Stimulated activated CD4-positive, alpha-beta T cell treated with anti-CD3 and anti-CD28 coated beads, Interleukin-12 subunit alpha, Interleukin-12 subunit beta, amount 100 ng/mL, for 48 hours (primary cell): ENCODE measurements around the gene UCN3.
"Not testable (repeated sequence)": the region's sequence is repeated elsewhere in the genome, so short reads cannot be mapped to it uniquely, and the experiment has no call there.

Experiments used
- DNase-seq, 3 donors: peaks; one replicate each; pipeline ENCODE4 v3.0.0-alpha.2; 2020; ENCODE audit warnings: low read depth in 2 of 3, low spot score in 1 of 3

Gene UCN3

DNA sequence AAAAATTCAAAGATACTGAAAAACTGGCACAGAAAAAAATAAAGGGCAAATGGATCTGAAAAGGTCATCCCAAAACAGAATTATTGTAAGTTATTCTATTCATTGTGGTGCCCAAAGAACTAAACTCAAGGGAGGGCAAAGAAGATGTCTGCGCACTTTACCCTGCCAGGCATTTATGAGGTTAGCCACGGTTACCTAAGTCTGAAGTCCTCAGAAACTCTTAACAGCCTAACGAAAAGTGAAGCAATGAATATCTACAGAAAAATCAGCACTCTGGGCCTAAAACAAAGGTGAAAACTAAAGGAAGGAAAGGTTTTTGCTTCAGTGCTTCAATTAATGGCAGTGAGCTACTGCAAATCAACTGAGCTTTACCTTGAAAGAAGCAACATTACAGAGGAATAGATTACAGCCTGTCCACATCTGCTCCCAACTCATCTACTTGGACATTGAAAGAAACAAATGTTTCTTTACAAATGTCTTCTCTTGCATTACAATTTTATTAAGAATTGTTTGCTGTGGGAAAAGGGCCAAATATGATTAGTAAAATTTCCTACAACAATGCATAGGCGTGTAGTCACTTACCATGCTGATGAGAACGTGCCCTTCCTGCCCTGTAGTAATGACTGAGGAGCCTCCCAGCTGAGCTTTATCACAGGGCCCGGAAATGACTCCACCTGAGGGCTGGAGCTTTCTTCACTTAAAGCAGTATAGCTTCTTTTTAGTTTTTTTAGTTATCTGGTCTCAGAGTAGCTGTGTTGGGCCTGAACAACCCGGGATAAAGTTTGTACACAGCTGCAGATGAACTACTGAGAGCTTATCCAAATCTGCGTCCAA is 39.7 kb downstream of the UCN3 start, which contains the start of gene TUBAL3:
TSS of gene TUBAL3 (minus strand) at position 621 of the 834 bp plus-strand sequence. CDS start at position 585, 36 bp downstream.
- no peak for DNase-seq

GRCh38 chr10:5406918-5407317 is 42.2 kb downstream of the UCN3 start:
- no peak for DNase-seq

DNA sequence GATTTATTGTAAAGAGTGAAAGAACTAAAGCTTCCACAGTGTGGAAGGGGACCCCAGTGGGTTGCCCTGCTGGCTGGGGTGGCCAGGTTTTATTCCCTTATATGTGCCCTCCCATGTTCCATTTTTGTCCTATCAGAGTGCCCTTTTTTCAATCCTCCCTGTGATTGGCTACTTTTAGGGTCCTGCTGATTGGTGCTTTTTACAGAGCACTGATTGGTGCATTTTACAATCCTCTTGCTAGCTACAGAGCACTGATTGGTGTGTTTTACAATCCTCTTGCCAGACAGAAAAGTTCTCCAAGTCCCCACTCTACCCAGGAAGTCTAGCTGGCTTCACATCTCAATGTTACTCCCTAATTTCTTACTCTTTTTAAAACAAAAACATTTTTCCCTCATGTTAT is 46.0 kb downstream of the UCN3 start:
- not testable (repeated sequence) for DNase-seq

DNA sequence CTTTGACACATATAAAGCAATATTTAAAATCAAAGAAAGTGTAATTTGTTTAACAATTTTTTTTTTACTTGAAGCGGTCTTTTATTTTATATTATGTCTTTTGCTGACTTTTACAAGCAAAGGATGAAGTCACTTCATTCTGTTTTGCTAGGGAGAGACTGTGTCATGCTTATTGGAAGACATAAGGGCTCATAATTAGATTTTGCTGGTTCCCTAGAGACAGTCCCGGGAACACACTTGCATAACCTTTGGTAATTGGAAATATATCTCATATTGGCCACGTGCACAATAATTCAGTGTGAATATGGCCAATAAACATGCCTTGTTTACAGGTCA is 47.1 kb downstream of the UCN3 start:
- DNase-seq = no peak

- peak; percentile 55 to 68 (median 64) for DNase-seq
Observed at GRCh38 chr10:5412277-5412941, 47.6 kb downstream of the UCN3 start, which contains the start of gene NET1. Gene NET1, plus strand, starts transcription at chr10:5412557. Its CDS starts 136 bp downstream, at chr10:5412693.

DNA sequence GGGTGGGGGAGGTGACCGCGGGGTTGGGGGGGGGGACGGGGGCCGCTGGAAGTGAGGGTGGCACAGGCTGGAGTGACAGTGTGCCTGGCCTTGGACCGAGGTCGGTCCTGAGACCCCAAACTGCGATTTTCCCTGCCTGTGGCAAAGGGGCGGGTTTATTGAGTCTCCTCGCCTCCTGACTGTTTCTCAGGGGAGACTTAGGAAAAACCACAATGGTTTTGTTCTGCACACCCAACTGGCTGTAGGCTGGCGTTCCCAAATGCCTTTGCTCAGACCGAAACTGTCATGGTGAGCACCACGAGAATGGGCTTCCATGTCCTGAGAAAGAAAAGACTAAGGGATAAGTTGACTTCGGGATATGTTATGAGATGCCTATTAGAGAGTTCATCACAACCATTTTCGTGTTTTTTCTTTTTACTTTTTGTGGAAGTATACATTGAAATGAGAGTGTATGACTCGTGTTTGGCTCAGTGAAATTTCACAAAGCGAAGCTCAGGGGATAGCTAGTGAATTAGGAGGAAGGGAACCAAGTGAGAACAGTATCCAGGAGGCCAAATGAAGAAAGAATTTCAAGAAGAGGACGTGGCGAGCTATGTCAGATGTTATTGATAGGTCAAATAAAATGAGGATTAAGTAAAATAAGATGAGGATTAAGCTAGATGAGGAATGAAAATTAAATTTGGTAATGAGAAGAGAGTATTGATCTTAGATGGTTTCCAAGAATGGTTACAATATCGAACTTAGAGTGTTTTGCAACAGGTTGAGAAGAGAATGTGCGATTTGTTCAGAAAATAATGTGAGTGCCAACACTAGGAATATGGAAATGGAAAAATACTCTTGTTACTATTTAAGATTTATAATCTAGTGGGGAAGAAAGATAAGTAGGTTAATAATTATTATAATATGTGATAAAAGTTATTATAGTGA is 48.5 kb downstream of the UCN3 start:
- no peak for DNase-seq

- no peak for DNase-seq
Observed at GRCh38 chr10:5416981-5417380, 52.2 kb downstream of the UCN3 start.

- no peak for DNase-seq
Observed at GRCh38 chr10:5418584-5418983, 53.8 kb downstream of the UCN3 start.

DNA sequence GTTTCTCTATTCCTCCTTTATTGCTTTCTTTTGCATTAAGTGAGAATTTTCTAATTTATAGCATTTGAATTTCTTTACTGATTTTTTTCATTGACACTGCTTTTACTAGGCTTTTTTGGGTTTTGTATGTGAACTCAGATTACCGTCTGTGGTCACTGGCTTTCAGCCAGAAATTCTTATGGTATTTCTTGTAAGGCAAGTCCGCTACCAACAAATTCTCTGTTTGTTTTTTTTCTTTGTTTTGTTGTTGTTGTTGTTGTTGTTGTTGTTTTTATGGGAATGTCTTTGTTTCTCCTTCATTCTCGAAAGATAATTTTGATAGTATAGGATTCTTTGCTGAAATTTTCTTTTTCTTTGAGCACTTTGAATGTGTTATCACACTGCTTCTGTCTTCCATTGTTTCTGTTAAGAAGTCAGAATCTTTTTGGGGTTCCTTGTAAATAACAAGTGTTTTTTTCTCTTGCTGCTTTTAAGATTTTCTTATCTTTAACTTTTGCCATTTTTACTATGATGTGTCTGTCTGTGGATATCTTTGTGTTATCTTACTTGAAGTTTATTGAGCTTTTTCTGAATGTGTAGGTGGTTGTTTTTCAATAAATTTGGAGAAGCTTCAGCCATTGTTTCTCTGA is 54.8 kb downstream of the UCN3 start:
- DNase-seq = no peak

GRCh38 chr10:5423771-5424170 is 59.0 kb downstream of the UCN3 start:
- no peak for DNase-seq
